Fibroblast of lung (primary cell): Measurements from ENCODE around the gene INTS7.

Experiments used
- CTCF ChIP-seq, 2 donors: IDR thresholded peaks in 1 of 2; conservative IDR thresholded peaks in 1 of 2; 1 replicate in 1 of 2; 2 replicates in 1 of 2; pipeline ENCODE4 v1.5.1; 2011 to 2012; ENCODE audit warnings: low read length in 2 of 2, control low read depth in 1 of 2, inconsistent platforms in 1 of 2, low read depth in 1 of 2, mild to moderate bottlenecking in 1 of 2
- EZH2 ChIP-seq: IDR thresholded peaks from 2 replicates; pipeline ENCODE4 v1.5.1; 2012; ENCODE audit warnings: low read length, control low read depth, mild to moderate bottlenecking; ENCODE audit errors: missing control alignments

- TF ChIP-seq CTCF (conservative IDR thresholded peaks at IDR 0.05 in 1 of 2, IDR thresholded peaks at IDR 0.05 in 1 of 2; ENCODE audit: low read depth in 1 of 2, low read length in 2 of 2) (no peak), EZH2 (no peak)
Observed at GRCh38 chr1:211975152-211975941, 60.0 kb downstream of the INTS7 start.
